Hepatocyte (in vitro differentiated cells): Measurements from ENCODE around the gene CXCL14.

Experiments
- CTCF ChIP-seq: fragments of 200-600 bp; sonication (generic); IDR thresholded peaks from 2 replicates; pipeline ENCODE4 v1.5.1; 2016; ENCODE audit warnings: antibody characterized with exemption, mild to moderate bottlenecking; ENCODE audit not compliant: poor library complexity
- EZH2phosphoT487 ChIP-seq: fragments of 200-600 bp; sonication (generic); IDR thresholded peaks from one replicate; pipeline ENCODE4 v1.6.1; 2018; ENCODE audit warnings: antibody characterized with exemption, mild to moderate bottlenecking, low read depth, moderate library complexity; ENCODE audit not compliant: unreplicated experiment, severe bottlenecking

DNA sequence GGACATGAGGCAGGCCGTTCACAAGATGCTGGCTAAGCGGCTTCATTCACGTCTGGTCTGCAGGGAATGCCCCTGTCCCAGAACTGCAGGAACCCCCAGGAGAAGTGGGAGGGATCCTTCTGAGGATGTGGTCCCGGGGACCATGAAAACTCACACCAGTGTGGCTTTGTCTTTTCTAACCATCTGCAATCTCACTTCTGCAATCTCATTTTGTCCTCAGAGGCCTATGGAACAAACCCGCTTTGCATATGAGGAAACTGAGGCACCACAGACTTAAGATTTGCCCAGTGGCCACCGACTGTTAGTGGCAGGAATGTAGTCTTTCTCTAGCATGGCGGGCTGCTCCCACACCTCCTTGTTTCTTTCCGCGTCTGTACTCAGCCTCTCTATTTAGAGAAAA is 6.9 kb downstream of the CXCL14 start:
- no peak for TF ChIP-seq CTCF
- no peak for TF ChIP-seq EZH2phosphoT487
